ENCODE measurements around the gene LEAP2.

DNA sequence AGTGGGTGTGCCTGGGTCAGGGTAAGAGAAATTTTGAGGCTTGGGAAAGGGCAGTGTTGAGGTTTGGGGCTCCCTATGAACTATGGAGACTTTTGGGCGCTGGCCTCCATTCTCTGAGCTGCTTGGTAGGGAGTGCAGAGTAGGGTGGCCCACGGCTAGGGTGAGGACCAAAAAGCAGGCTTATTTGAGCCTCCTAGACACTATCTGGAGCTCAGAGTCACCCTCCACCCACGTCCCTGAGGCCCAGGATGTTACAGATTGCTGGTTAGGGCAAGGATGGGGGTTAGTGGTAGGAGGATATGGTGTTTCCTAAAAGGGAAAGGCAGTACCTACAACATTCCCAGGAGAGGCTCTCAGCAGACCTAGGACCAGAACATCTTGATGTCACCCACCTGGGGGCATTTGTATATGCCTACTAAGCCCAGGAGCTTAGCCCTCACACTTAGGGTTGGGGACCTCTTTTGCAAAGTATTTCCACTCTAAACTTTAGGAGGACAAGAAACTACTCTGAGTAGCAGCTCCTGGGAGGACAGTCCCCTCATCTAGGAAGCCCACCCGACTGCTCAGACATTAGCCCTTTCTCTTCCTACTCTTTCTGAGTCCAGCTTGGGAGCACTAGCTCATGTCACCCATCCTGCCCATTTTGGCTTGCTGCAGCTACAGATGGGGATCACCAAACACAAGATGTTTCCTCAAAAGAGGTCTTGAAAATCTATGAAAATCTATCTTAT, 45.4 kb upstream of the LEAP2 start:
- TF ChIP-seq POLR2A (IDR thresholded peaks at IDR 0.05) = no peak
- TF ChIP-seq, protein P1, sequence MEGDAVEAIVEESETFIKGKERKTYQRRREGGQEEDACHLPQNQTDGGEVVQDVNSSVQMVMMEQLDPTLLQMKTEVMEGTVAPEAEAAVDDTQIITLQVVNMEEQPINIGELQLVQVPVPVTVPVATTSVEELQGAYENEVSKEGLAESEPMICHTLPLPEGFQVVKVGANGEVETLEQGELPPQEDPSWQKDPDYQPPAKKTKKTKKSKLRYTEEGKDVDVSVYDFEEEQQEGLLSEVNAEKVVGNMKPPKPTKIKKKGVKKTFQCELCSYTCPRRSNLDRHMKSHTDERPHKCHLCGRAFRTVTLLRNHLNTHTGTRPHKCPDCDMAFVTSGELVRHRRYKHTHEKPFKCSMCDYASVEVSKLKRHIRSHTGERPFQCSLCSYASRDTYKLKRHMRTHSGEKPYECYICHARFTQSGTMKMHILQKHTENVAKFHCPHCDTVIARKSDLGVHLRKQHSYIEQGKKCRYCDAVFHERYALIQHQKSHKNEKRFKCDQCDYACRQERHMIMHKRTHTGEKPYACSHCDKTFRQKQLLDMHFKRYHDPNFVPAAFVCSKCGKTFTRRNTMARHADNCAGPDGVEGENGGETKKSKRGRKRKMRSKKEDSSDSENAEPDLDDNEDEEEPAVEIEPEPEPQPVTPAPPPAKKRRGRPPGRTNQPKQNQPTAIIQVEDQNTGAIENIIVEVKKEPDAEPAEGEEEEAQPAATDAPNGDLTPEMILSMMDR (IDR thresholded peaks at IDR 0.05) = no peak
